ENCODE data around the gene PRR5.

- TF ChIP-seq CTCF (IDR thresholded peaks at IDR 0.05; ENCODE audit: low read depth, low read length) (no peak), POLR2A (IDR thresholded peaks at IDR 0.05; ENCODE audit: extremely low read depth, insufficient read length) (no peak), MYC (IDR thresholded peaks at IDR 0.05; ENCODE audit: low read depth, low read length) (no peak), MAX (IDR thresholded peaks at IDR 0.05; ENCODE audit: low read depth, low read length) (no peak)
Observed at GRCh38 chr22:44745853-44746789, 44.1 kb downstream of the PRR5 start.
